HG03280 (cell line): Measurements from ENCODE around the gene C1orf141.
A peak's percentile ranks its signal among the peaks of the same experiment; 100 is the strongest.
"Not testable (repeated sequence)": the region's sequence is repeated elsewhere in the genome, so short reads cannot be mapped to it uniquely, and the experiment has no call there.

Experiments used
- ATAC-seq: cut with Tn5 transposase; IDR thresholded peaks from one replicate; pipeline ENCODE4 v1.9.1; 2021; ENCODE audit warnings: mild to moderate bottlenecking, moderate library complexity; ENCODE audit not compliant: unreplicated experiment

C1orf141 gene

GRCh38 chr1:67134695-67135094 is at the start of gene C1orf141:
Gene C1orf141 (minus strand): TSS chr1:67134970. CDS start chr1:67127240, 7,730 bp downstream.
- no peak for ATAC-seq

DNA sequence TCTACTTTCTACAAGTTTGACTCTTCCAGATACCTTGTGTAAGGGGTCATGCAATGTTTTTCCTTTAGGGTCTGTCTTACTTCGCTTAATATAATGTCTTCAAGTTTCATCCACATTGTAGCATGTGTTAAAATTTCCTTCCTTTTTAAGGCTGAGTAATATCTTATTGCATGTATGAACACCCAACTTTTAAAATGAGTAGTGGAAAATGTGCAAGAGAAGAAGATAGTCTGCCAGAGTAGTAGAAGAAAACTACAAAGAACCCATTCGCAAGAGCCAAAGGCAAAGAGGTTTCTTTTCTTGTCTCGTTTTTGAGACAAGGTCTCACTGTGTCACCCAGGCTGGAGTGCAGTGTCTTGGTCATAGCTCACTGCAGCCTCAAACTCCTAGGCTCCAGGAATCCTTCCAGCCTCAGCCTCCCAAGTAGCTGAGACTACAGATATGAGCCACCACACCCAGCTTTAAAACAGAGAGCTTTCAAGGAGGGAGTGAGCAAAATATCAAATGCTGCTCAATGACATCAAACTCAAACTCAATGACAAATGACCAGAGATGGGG is 40.8 kb upstream of the C1orf141 start:
- ATAC-seq, result no peak

DNA sequence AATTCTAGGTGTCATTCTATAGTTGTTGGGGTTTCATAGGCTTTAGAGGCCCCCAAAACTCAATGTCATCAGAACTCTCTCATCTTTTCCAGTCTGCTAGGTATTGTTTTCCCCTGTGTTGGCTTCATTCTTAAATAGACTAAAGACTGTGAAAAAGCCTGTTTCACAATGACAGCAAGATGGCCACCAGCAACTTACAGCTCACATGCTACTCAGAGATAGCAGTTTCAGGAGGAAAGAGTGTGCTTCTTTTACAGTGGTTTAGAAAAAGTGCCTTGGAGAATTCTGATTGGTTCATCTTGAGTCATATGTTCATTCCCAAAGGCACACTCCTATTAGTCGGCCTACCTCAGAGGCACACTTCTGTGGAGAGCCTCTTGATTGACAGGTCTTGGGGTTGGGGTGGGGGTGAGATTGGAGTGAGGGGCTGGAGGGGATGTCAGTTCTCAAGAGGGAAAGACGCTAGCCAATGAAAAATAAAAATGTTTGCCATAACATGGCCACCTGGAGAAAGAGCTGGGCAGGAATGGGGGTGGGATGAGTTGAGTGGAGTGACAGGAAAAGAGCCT is 40.0 kb upstream of the C1orf141 start:
- peak; percentile 51 for ATAC-seq

- no peak for ATAC-seq
Measured at GRCh38 chr1:67173988-67174387, 39.2 kb upstream of the C1orf141 start.

- no peak for ATAC-seq
Measured at GRCh38 chr1:67171978-67172377, 37.2 kb upstream of the C1orf141 start.

DNA sequence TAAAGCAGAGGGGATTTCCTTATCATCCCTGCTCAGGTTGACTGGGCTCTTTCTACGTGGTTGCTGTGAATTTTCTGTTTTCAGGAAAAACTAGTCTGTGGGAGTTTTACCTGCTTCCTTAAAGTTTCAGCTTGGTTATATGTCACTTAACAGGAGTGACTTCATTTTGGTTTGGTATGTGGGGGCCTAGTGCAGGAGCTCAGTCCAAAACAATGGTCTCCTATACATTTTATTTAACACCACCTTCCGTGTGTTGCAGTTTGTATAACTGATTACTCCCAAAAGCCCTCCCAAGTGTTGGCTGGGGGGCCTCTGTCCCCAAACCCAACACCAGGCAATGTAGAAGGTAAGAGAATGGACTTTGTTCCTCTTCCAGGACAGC is 36.8 kb upstream of the C1orf141 start:
- ATAC-seq, result no peak

GRCh38 chr1:67170751-67171573 is 36.2 kb upstream of the C1orf141 start:
- ATAC-seq, result no peak

GRCh38 chr1:67169932-67170331 is 35.2 kb upstream of the C1orf141 start:
- no peak for ATAC-seq

DNA sequence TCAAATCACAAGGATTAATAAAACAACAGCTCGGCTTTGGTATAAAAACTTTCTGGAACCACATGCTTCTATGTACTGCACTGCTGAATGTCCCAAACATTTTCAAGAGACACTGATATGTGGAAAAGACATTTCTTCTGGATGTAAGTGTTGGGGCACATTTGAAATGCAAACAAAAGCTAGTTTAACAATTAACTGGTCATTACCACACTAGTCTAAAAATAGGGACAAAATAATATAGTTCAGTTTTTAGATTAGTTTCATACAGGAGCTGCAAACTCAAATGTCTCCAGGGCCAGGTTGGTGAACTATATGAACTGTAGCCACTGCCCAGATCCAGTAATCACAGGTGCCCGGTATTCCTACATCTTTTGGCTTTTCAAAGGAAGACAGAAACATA is 34.7 kb upstream of the C1orf141 start:
- no peak for ATAC-seq

GRCh38 chr1:67166196-67166595 is 31.4 kb upstream of the C1orf141 start, which contains the start of gene IL23R:
Gene IL23R (plus strand): TSS chr1:67166454. CDS start chr1:67168121, 1,667 bp downstream.
- ATAC-seq, result peak; percentile 74

- no peak for ATAC-seq
Measured at GRCh38 chr1:67165468-67166041, 30.8 kb upstream of the C1orf141 start.

- ATAC-seq, result peak; percentile 49
Measured at GRCh38 chr1:67162954-67163353, 28.2 kb upstream of the C1orf141 start.

DNA sequence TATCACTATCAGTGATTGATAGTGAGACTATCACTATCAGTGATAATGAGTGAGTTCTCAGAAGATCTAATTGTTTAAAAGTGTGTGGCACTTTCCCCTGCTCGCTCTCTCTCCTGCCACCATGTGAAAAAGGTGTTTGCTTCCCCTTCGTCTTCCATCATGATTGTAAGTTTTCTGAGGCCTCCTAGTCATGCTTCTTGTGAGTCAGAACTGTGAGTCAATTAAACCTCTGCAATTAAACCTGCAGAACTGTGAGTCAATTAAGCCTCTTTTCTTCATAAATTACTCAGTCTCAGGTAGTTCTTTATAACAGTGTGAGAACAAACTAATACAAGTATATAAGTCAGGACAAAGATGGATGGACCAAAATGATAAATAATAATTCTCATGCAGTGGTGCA is 24.5 kb upstream of the C1orf141 start:
- no peak for ATAC-seq

- no peak for ATAC-seq
Measured at GRCh38 chr1:67158401-67158800, 23.6 kb upstream of the C1orf141 start.

DNA sequence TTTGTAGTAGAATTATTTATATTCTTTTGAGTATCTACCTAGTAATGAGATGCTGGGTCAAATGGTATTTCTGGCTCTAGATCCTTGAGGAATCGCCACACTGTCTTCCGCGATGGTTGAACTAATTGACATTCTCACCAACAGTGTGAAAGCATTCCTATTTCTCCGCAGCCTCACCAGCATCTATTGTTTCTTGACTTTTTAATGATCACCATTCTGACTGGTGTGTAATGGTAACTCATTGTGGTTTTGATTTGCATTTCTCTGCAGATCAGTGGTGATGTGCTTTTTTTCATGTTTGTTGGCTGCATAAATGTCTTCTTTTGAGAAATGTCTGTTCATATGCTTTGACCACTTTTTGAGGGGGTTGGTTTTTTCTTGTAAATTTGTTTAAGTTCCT is 16.2 kb upstream of the C1orf141 start:
- no peak for ATAC-seq

GRCh38 chr1:67149179-67149770 is 14.5 kb upstream of the C1orf141 start:
- peak; percentile 85 for ATAC-seq

GRCh38 chr1:67148516-67149178 is 13.9 kb upstream of the C1orf141 start:
- peak; percentile 24 for ATAC-seq

DNA sequence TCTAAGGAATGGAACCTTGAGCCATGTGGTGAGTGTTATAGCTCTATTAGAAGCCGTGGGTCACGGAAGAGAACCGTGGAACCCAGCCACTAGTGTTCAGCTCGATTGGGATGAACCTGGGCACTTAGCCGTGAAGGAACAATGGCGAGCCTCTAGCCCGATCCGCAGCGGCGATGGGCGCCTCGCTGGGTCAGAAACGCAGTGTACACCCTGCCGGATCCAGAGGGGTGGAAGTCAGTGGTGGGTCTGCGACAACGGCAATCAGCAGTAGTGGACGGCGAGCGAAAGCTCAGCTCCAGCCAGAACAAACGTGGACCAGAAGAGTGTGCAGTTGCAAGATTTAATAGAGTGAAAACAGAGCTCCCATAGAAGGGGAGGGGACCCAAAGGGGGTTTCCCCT is 13.2 kb upstream of the C1orf141 start:
- ATAC-seq, result not testable (repeated sequence)

DNA sequence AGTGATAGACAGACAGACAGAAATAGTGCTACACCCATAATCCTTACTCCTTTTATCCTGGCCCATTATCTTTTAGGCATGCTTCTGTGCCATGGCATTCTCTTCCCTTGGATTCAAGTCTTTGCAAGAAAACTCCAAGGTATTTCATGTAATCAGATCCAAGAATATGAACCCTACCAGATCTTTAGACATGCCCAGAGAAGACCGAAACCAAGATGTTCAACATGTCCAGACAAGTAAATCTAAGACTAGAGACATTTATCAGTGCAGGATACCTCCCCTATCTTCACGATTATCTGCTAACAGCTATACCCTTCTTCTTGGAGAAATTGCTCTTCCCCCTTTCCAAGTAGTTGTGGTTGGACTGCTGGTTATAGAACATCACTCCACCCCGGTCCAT is 11.8 kb upstream of the C1orf141 start:
- ATAC-seq, result no peak

DNA sequence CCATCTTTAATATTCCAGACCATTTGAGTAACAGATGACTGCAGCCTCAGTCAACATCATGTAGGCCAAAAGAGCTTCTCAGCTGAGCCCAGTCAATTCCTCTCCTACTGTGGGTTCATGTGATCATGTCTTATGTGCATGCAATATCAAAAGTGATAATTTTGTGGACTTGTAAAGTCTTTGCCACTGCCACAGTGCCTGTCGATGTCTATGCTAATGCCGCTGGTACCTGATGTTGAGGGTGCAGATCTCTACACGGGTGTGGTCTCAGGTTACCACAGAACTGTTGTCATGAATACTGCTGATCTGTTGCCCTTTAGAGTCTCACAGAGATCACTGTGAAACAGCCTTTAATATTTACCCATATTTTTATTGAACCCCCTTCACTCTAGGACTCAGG is 11.3 kb upstream of the C1orf141 start:
- ATAC-seq, result no peak

DNA sequence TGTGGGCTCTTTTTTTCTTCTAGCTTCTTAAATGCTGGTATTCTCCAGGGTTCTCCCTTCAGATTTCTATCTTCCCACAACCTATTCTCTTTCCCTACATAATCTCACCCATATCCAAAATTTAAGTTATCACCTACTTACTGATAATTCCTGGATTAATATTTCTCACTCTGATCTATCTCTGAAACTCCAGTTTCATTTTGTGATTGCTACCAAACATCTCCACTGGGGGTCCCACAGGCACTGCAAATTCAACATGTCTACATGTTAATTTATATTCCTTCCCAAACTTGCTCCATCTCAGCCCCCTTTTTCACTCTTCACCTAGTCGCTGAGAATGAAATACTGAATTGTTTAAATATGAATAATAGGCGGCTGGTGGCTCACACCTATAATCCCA is 9.9 kb upstream of the C1orf141 start:
- no peak for ATAC-seq
